Measurements from ENCODE around the gene RNF125. TPM values are rescaled to one million over a fixed set of nuclear protein-coding genes. Genes with fewer than 3 reads are reported as not detected.
A peak's percentile ranks its signal among the peaks of the same experiment; 100 is the strongest.

Gene RNF125
- total RNA-seq, 6 experiments from 2014 or later = 2.9 to 14.1 (median 5.8) TPM

DNA sequence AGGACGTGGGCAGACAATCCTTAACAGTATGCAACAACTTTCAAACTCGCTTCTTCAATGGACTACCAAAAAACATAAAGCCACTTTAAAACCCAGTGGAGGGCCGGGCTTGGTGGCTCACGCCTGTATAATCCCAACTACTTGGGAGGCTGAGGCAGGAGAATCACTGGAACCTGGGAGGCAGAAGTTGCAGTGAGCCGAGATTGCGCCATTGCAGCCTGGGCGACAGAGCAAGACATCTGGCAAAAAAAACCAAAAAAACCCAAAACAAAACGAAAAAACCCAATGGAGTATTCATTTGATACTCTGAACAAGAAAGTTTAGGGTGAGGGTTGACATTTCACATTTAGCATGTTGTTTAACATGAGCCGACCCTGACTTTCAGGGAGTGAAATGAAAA, 14.0 kb downstream of the RNF125 start:
- Histone ChIP-seq H3K9me3 (no peaks in the 10 kb centered on the region), H3K27ac (no peak overlapping the region), H3K36me3 (peaks cover 0 to 3% (median 1%) of the 10 kb centered on the region in 4 donors), H3K27me3 (no peaks in the 10 kb centered on the region), H3K4me1 (no peaks in the 10 kb centered on the region), H3K4me3 (no peak overlapping the region)
- no peak for DNase-seq
- intact Hi-C loops (cut with DNase I) = no loop called here
- no peak for ATAC-seq
- 89% methylated on average over 9 of the region's 9 CpGs for whole genome bisulfite sequencing (ENCODE audit: insufficient coverage, low coverage, low lambda C conversion rate, missing lambda C conversion rate)
- TF ChIP-seq, protein P1, sequence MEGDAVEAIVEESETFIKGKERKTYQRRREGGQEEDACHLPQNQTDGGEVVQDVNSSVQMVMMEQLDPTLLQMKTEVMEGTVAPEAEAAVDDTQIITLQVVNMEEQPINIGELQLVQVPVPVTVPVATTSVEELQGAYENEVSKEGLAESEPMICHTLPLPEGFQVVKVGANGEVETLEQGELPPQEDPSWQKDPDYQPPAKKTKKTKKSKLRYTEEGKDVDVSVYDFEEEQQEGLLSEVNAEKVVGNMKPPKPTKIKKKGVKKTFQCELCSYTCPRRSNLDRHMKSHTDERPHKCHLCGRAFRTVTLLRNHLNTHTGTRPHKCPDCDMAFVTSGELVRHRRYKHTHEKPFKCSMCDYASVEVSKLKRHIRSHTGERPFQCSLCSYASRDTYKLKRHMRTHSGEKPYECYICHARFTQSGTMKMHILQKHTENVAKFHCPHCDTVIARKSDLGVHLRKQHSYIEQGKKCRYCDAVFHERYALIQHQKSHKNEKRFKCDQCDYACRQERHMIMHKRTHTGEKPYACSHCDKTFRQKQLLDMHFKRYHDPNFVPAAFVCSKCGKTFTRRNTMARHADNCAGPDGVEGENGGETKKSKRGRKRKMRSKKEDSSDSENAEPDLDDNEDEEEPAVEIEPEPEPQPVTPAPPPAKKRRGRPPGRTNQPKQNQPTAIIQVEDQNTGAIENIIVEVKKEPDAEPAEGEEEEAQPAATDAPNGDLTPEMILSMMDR (IDR thresholded peaks at IDR 0.05) = no peak
- TF ChIP-seq POLR2A (IDR thresholded peaks at IDR 0.05) = no peak

DNA sequence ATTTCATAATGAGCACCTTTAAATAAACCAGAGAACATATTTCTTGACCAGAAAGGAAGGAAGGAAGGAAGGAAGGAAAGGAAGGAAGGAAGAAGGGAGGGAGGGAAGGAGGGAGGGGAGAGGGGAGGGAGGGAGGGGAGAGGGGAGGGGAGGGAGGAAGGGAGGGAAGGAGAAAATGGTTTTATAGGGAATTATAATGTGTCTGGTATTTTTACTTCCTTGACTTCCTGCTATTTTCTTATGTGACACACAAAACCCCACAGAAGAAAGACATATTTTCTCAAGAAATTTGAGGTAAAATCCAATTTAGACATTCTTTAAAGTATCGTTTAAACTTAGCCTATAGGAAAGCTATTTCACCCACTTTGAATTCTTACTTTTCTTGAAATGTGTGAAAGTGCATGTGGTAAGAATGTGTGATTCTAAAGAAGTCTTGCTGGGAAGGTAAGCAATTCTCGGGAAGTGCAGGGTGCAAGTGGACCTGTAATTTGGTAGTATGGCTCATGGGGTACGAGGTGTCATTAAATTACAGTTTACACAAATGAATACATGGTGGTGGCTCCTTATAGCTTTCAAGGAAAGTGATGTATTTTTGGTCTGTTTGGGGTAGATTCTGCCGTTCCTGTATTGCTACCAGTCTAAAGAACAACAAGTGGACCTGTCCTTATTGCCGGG, 18.0 kb downstream of the RNF125 start:
- Histone ChIP-seq H3K36me3 (peaks cover 0 to 5% (median 3%) of the 10 kb centered on the region in 4 donors), H3K27ac (no peak overlapping the region), H3K27me3 (no peaks in the 10 kb centered on the region), H3K9me3 (no peaks in the 10 kb centered on the region), H3K4me3 (no peak overlapping the region), H3K4me1 (no peaks in the 10 kb centered on the region)
- ATAC-seq (no peak), DNase-seq (no peak)
- 78% methylated on average over 5 of the region's 5 CpGs for WGBS (ENCODE audit: insufficient coverage, low coverage, low lambda C conversion rate, missing lambda C conversion rate)
- intact Hi-C loops (cut with DNase I) = no loop called here
- TF ChIP-seq POLR2A (IDR thresholded peaks at IDR 0.05) = no peak
- TF ChIP-seq, protein P1 (IDR thresholded peaks at IDR 0.05) = no peak

DNA sequence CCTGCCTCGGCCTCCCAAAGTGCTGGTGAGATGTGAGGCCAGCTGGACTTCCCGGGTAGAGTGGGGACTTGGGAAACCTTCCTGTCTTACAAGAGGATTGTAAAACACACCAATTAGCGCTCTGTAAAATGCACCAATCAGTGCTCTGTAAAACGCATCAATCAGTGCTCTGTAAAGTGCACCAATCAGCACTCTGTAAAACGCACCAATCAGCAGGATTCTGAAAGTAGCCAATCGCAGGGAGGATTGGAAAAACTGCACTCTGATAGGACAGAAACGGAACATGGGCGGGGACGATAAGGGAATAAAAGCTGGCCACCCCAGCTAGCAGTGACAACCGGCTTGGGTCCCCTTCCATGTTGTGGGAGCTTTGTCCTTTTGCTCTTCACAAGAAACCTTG, 19.0 kb downstream of the RNF125 start:
- Histone ChIP-seq H3K27ac (no peak overlapping the region), H3K36me3 (peaks cover 0 to 5% (median 3%) of the 10 kb centered on the region in 4 donors), H3K9me3 (no peaks in the 10 kb centered on the region), H3K27me3 (no peaks in the 10 kb centered on the region), H3K4me1 (no peaks in the 10 kb centered on the region), H3K4me3 (no peak overlapping the region)
- no peak for DNase-seq
- 92% methylated on average over 10 of the region's 10 CpGs for WGBS (ENCODE audit: insufficient coverage, low coverage, low lambda C conversion rate, missing lambda C conversion rate)
- TF ChIP-seq, protein P1 (IDR thresholded peaks at IDR 0.05) = no peak
- TF ChIP-seq POLR2A (IDR thresholded peaks at IDR 0.05) = no peak
- intact Hi-C loops (cut with DNase I) = no loop called here
- no peak for ATAC-seq

- TF ChIP-seq, protein P1 (IDR thresholded peaks at IDR 0.05) = no peak
- TF ChIP-seq POLR2A (IDR thresholded peaks at IDR 0.05) = no peak
- Histone ChIP-seq H3K4me3 (no peak overlapping the region), H3K4me1 (no peaks in the 10 kb centered on the region), H3K27ac (no peak overlapping the region), H3K9me3 (no peaks in the 10 kb centered on the region), H3K36me3 (peaks cover 0 to 5% (median 3%) of the 10 kb centered on the region in 4 donors), H3K27me3 (no peaks in the 10 kb centered on the region)
- ATAC-seq = peak in 2 of 4 donors; percentile 40 to 41
- no peak for DNase-seq
- intact Hi-C loops (cut with DNase I) = no loop called here
- WGBS (ENCODE audit: insufficient coverage, low coverage, low lambda C conversion rate, missing lambda C conversion rate) = 51% methylated on average over 3 of the region's 3 CpGs
These were observed 22.3 kb downstream of the RNF125 start for GRCh38 chr18:32040936-32041335.

Data from right lobe of liver (tissue), 6 donors.